CD4-positive, alpha-beta T cell (primary cell): ENCODE results near the gene EXOG. TPM values are rescaled to one million over a fixed set of nuclear protein-coding genes. Genes with fewer than 3 reads are reported as not detected.

ENCODE experiments used
- ATAC-seq: fragments of 200-7000 bp; cut with Tn5 transposase; one replicate; pipeline ENCODE4 v1.10.0; 2022; ENCODE audit warnings: mild to moderate bottlenecking; ENCODE audit not compliant: poor library complexity
- CTCF ChIA-PET: fragments of 350-600 bp; sonication (Branson Sonifier 250); formaldehyde crosslinking; loops from one replicate; lab custom pipeline; 2021; ENCODE audit warnings: antibody characterized with exemption, inconsistent platforms; lab: Charles Lee
- POLR2A ChIA-PET: fragments of 350-600 bp; sonication (Branson Sonifier 250); formaldehyde crosslinking; loops from one replicate; lab custom pipeline; 2021; ENCODE audit warnings: antibody characterized with exemption, inconsistent platforms; lab: Charles Lee
- DNase-seq, 14 experiments: peaks; one replicate each; pipeline ENCODE4 v3.0.0-alpha.2; 2013 to 2020; ENCODE audit warnings: mixed read lengths in 2 of 14
- H3K27ac ChIP-seq, 2 donors: one replicate each; pipeline versions ENCODE4 v1.5.1 to v1.7.0; 2013; ENCODE audit warnings: low read length in 2 of 2, low read depth in 1 of 2, mild to moderate bottlenecking in 1 of 2
- H3K27me3 ChIP-seq, 2 experiments: 1 replicate in 1 of 2; 2 replicates in 1 of 2; pipeline versions ENCODE4 v1.6.1 to v1.7.0; 2013; ENCODE audit warnings: low read length in 2 of 2, control low read depth in 1 of 2, mild to moderate bottlenecking in 1 of 2, moderate library complexity in 1 of 2; ENCODE audit not compliant: insufficient read depth in 2 of 2, control insufficient read depth in 1 of 2
- H3K36me3 ChIP-seq: one replicate; pipeline ENCODE4 v1.6.1; 2013; ENCODE audit warnings: low read length, control low read depth; ENCODE audit not compliant: insufficient read depth
- H3K4me1 ChIP-seq: one replicate; pipeline ENCODE4 v1.6.1; 2013; ENCODE audit warnings: low read length, control low read depth; ENCODE audit not compliant: insufficient read depth
- H3K4me3 ChIP-seq: one replicate; pipeline ENCODE4 v1.5.1; 2013; ENCODE audit warnings: mild to moderate bottlenecking, low read length, moderate library complexity
- H3K9me3 ChIP-seq, 2 experiments: 1 replicate in 1 of 2; 2 replicates in 1 of 2; pipeline versions ENCODE4 v1.6.1 to v1.7.0; 2013; ENCODE audit warnings: low read length in 2 of 2, mild to moderate bottlenecking in 2 of 2, control low read depth in 1 of 2, moderate library complexity in 1 of 2; ENCODE audit not compliant: control insufficient read depth in 1 of 2, insufficient read depth in 1 of 2
- H3K27ac Mint-ChIP-seq: one replicate; pipeline ENCODE4 v1.8.0; 2020; ENCODE audit warnings: mixed read lengths
- H3K27me3 Mint-ChIP-seq: one replicate; pipeline ENCODE4 v1.8.0; 2021; ENCODE audit warnings: mixed read lengths
- H3K36me3 Mint-ChIP-seq: one replicate; pipeline ENCODE4 v1.8.0; 2021; ENCODE audit warnings: low read depth, mixed read lengths
- H3K4me1 Mint-ChIP-seq: one replicate; pipeline ENCODE4 v1.8.0; 2021; ENCODE audit warnings: low read depth, mixed read lengths
- H3K4me3 Mint-ChIP-seq: one replicate; pipeline ENCODE4 v1.8.0; 2020; ENCODE audit warnings: mild to moderate bottlenecking, mixed read lengths
- H3K9me3 Mint-ChIP-seq: one replicate; pipeline ENCODE4 v1.8.0; 2020; ENCODE audit warnings: mixed read lengths
- CTCF ChIP-seq: fragments of 200-600 bp; IDR thresholded peaks from one replicate; pipeline ENCODE4 v1.8.0; 2022; ENCODE audit warnings: antibody characterized with exemption, mild to moderate bottlenecking
- intact Hi-C, 2 experiments: fragments of 100-400 bp; cut with DNase I in 1 of 2; cut with micrococcal nuclease in 1 of 2; formaldehyde crosslinking; loops; one replicate each; pipeline versions ENCODE4 v1.15.1 to v1.9.0; 2023 to 2025; cut with DNase I, micrococcal nuclease
- total RNA-seq, 174 experiments: library from RNA in 2 of 174; stranded (reverse) in 2 of 174; gene quantifications; one replicate each; pipeline ENCODE4 v1.2.3 and lab custom pipeline; 2021 to 2026

Gene EXOG
- total RNA-seq, 2 experiments from 2014 or later, result 13.7 to 16.0 TPM

GRCh38 chr3:38453075-38453912 is 42.8 kb upstream of the EXOG start, which contains the start of gene ACVR2B:
Gene ACVR2B (plus strand): TSS chr3:38453890. CDS start chr3:38454323, 433 bp downstream.
- ChIA-PET POLR2A (interaction anchor here (0.8 to 2.0 kb wide), 5 partner anchors 15 to 288 kb away, joined by 3 to 10 read pairs (median 4); partner anchors contain the start of genes OXSR1 and XYLB), CTCF (no interaction called here)
- intact Hi-C loops, result no loop called here
- Mint-ChIP-seq H3K9me3 (peaks cover 5% of the 10 kb centered on the region), H3K27ac (peak within 1 kb of the TSS; percentile 85), H3K36me3 (peaks cover 10% of the 10 kb centered on the region), H3K4me3 (peak within 1 kb of the TSS; percentile 99), H3K27me3 (no peaks in the 10 kb centered on the region), H3K4me1 (peaks cover 38% of the 10 kb centered on the region)
- no peak within 1 kb of the TSS for H3K27ac ChIP-seq
- peak within 1 kb of the TSS; percentile 77 for H3K4me3 ChIP-seq
- H3K27me3 ChIP-seq, result no peaks in the 10 kb centered on the region
- no peak for TF ChIP-seq CTCF
- DNase-seq (peak; percentile 20 to 86 (median 64)), ATAC-seq (peak; percentile 54)
- H3K36me3 ChIP-seq, result no peaks in the 10 kb centered on the region
- H3K9me3 ChIP-seq, result peaks cover 0 to 3% of the 10 kb centered on the region in 2 experiments
- H3K4me1 ChIP-seq, result peaks cover 35% of the 10 kb centered on the region

- no peak overlapping the region for H3K4me3 Mint-ChIP-seq
- H3K36me3 ChIP-seq, result no peaks in the 10 kb centered on the region
- peaks cover 35% of the 10 kb centered on the region for H3K4me1 ChIP-seq
- peak overlapping the region; percentile 77 for H3K4me3 ChIP-seq
- no peaks in the 10 kb centered on the region for H3K27me3 ChIP-seq
- no peaks in the 10 kb centered on the region for H3K27me3 Mint-ChIP-seq
- no peak for TF ChIP-seq CTCF
- peaks cover 5% of the 10 kb centered on the region for H3K9me3 Mint-ChIP-seq
- ATAC-seq (no peak), DNase-seq (no peak)
- H3K36me3 Mint-ChIP-seq, result peaks cover 10% of the 10 kb centered on the region
- POLR2A ChIA-PET, result interaction anchor here (1.4 to 2.0 kb wide), 3 partner anchors 16 to 289 kb away, joined by 4 to 10 read pairs (median 7); partner anchors contain the start of genes OXSR1 and XYLB
- H3K27ac ChIP-seq, result no peak overlapping the region
- CTCF ChIA-PET, result no interaction called here
- H3K9me3 ChIP-seq, result peaks cover 0 to 3% of the 10 kb centered on the region in 2 experiments
- intact Hi-C loops, result no loop called here
- H3K27ac Mint-ChIP-seq, result no peak overlapping the region
- H3K4me1 Mint-ChIP-seq, result peaks cover 44% of the 10 kb centered on the region
These were observed 42.3 kb upstream of the EXOG start for GRCh38 chr3:38453913-38454177.

GRCh38 chr3:38454178-38454883 is 41.8 kb upstream of the EXOG start:
- Mint-ChIP-seq H3K36me3 (peaks cover 10% of the 10 kb centered on the region), H3K27me3 (no peaks in the 10 kb centered on the region), H3K4me3 (peak overlapping the region; percentile 99), H3K27ac (peak overlapping the region; percentile 85), H3K9me3 (peaks cover 5% of the 10 kb centered on the region), H3K4me1 (peaks cover 44% of the 10 kb centered on the region)
- ChIA-PET POLR2A (interaction anchor here (0.7 to 2.3 kb wide), 7 partner anchors 16 to 289 kb away, joined by 3 to 10 read pairs (median 4); partner anchors contain the start of genes OXSR1 and XYLB), CTCF (interaction anchor here (1.5 kb wide), 1 partner anchor 42 kb away, joined by 3 read pairs; the partner anchor contains the start of gene EXOG)
- H3K36me3 ChIP-seq, result no peaks in the 10 kb centered on the region
- H3K4me1 ChIP-seq, result peaks cover 35% of the 10 kb centered on the region
- TF ChIP-seq CTCF, result no peak
- H3K27ac ChIP-seq, result no peak overlapping the region
- H3K4me3 ChIP-seq, result peak overlapping the region; percentile 77
- peak; percentile 77 for ATAC-seq
- H3K9me3 ChIP-seq, result peaks cover 0 to 3% of the 10 kb centered on the region in 2 experiments
- peak in 8 of 14 experiments; percentile 15 to 78 (median 42) for DNase-seq
- intact Hi-C loops, result no loop called here
- no peaks in the 10 kb centered on the region for H3K27me3 ChIP-seq
